H1 (cell line): ENCODE data around the gene ANKS1B. TPM values are rescaled to one million over a fixed set of nuclear protein-coding genes. Genes with fewer than 3 reads are reported as not detected.

Source experiments
- CTCF ChIA-PET: fragments of 300-600 bp; sonication (Branson Sonifier 250); formaldehyde crosslinking; loops from one replicate; lab custom pipeline; 2021; ENCODE audit not compliant: partially characterized antibody; lab: Charles Lee
- POLR2A ChIA-PET: fragments of 300-600 bp; sonication (Branson Sonifier 250); formaldehyde crosslinking; loops from one replicate; lab custom pipeline; 2021; ENCODE audit warnings: inconsistent platforms; ENCODE audit not compliant: partially characterized antibody; lab: Charles Lee
- DNase-seq, 2 experiments: peaks; one replicate each; pipeline versions ENCODE4 v3.0.0 to v3.0.0-alpha.2; 2010 to 2022; ENCODE audit warnings: low spot score in 2 of 2, low read depth in 1 of 2, mixed read lengths in 1 of 2
- FAIRE-seq: peaks from 2 replicates; lab custom pipeline; 2011; peaks lifted over from hg19 to GRCh38; lab: Jason Lieb, UNC
- H2AFZ ChIP-seq: 2 replicates; pipeline ENCODE4 v1.8.1; 2012; ENCODE audit warnings: low read length, inconsistent platforms
- H2AK5ac ChIP-seq: 2 replicates; pipeline ENCODE4 v1.6.1; 2013; ENCODE audit warnings: low read depth, low read length
- H2BK120ac ChIP-seq: replicated peaks from 2 replicates; pipeline ENCODE3; 2013; ENCODE audit warnings: low read depth, low read length, inconsistent platforms
- H2BK12ac ChIP-seq: 2 replicates; pipeline ENCODE4 v1.6.1; 2013; ENCODE audit warnings: low read depth, low read length
- H2BK15ac ChIP-seq: 2 replicates; pipeline ENCODE4 v1.6.1; 2013; ENCODE audit warnings: low read length
- H2BK20ac ChIP-seq: 2 replicates; pipeline ENCODE4 v1.6.1; 2013; ENCODE audit warnings: low read length
- H2BK5ac ChIP-seq: 2 replicates; pipeline ENCODE4 v1.6.1; 2013; ENCODE audit warnings: low read depth, low read length
- H3K14ac ChIP-seq: 2 replicates; pipeline ENCODE4 v1.6.1; 2013; ENCODE audit warnings: inconsistent platforms; ENCODE audit not compliant: insufficient read length
- H3K18ac ChIP-seq: 2 replicates; pipeline ENCODE4 v1.6.1; 2013; ENCODE audit warnings: low read length; ENCODE audit errors: extremely low read depth
- H3K23ac ChIP-seq: 2 replicates; pipeline ENCODE4 v1.6.1; 2013; ENCODE audit warnings: inconsistent platforms; ENCODE audit not compliant: insufficient read length
- H3K23me2 ChIP-seq: 2 replicates; pipeline ENCODE4 v1.6.1; 2013; ENCODE audit warnings: low read depth, low read length
- H3K27ac ChIP-seq: 2 replicates; pipeline ENCODE4 v1.6.1; 2011; ENCODE audit warnings: low read depth, low read length, inconsistent platforms
- H3K27me3 ChIP-seq, 4 experiments: replicated peaks in 1 of 4; 1 replicate in 1 of 4; 2 replicates in 3 of 4; pipeline versions ENCODE4 v1.6.1 to v1.8.1; 2011 to 2013; ENCODE audit warnings: low read length in 3 of 4, mild to moderate bottlenecking in 3 of 4, inconsistent platforms in 2 of 4, mixed read lengths in 2 of 4, moderate library complexity in 1 of 4; ENCODE audit not compliant: control insufficient read depth in 3 of 4, insufficient read depth in 3 of 4; ENCODE audit errors: extremely low read depth in 1 of 4
- H3K36me3 ChIP-seq, 4 experiments: 2 replicates each; pipeline versions ENCODE4 v1.6.1 to v1.8.1; 2011 to 2013; ENCODE audit warnings: mild to moderate bottlenecking in 4 of 4, low read length in 3 of 4, moderate library complexity in 2 of 4, control low read depth in 1 of 4, inconsistent platforms in 1 of 4; ENCODE audit not compliant: insufficient read depth in 4 of 4, control insufficient read depth in 2 of 4
- H3K4ac ChIP-seq: replicated peaks from 2 replicates; pipeline ENCODE3; 2013; ENCODE audit warnings: low read length, low read depth, mixed read lengths, inconsistent platforms; ENCODE audit not compliant: insufficient read length
- H3K4me1 ChIP-seq, 4 experiments: replicated peaks in 1 of 4; 1 replicate in 1 of 4; 2 replicates in 3 of 4; pipeline versions ENCODE4 v1.6.1 to v1.8.1; 2011 to 2013; ENCODE audit warnings: low read length in 3 of 4, inconsistent platforms in 2 of 4, mixed read lengths in 1 of 4; ENCODE audit not compliant: insufficient read depth in 4 of 4, control insufficient read depth in 3 of 4
- H3K4me2 ChIP-seq, 2 experiments: 2 replicates each; pipeline versions ENCODE4 v1.6.1 to v1.8.1; 2011 to 2013; ENCODE audit warnings: low read depth in 2 of 2, low read length in 2 of 2, control low read depth in 1 of 2, inconsistent platforms in 1 of 2, mild to moderate bottlenecking in 1 of 2; ENCODE audit not compliant: insufficient read depth in 1 of 2
- H3K4me3 ChIP-seq, 4 experiments: fragments of 200-600, 300-600 bp in 1 of 4; sonication (generic), shearing (Covaris generic), sonication (Bioruptor Twin) in 1 of 4; 2 replicates each; pipeline versions ENCODE4 v1.5.1 to v1.8.1; 2011 to 2016; ENCODE audit warnings: low read length in 4 of 4, low read depth in 3 of 4, control low read depth in 2 of 4, inconsistent platforms in 2 of 4, mild to moderate bottlenecking in 2 of 4, mixed read lengths in 1 of 4, moderate library complexity in 1 of 4; ENCODE audit not compliant: insufficient read depth in 2 of 4; ENCODE audit errors: extremely low read depth in 1 of 4
- H3K56ac ChIP-seq: replicated peaks from 2 replicates; pipeline ENCODE3; 2013; ENCODE audit warnings: low read depth, mild to moderate bottlenecking, mixed read lengths, low read length, inconsistent platforms; ENCODE audit not compliant: insufficient read length
- H3K79me1 ChIP-seq: 2 replicates; pipeline ENCODE4 v1.6.1; 2013; ENCODE audit warnings: low read depth, low read length, control low read depth
- H3K79me2 ChIP-seq, 2 experiments: 2 replicates each; pipeline versions ENCODE4 v1.6.1 to v1.8.1; 2012 to 2013; ENCODE audit warnings: low read length in 2 of 2, mild to moderate bottlenecking in 2 of 2, inconsistent platforms in 1 of 2; ENCODE audit not compliant: insufficient read depth in 2 of 2, control insufficient read depth in 1 of 2
- H3K9ac ChIP-seq, 4 experiments: replicated peaks in 1 of 4; 1 replicate in 1 of 4; 2 replicates in 3 of 4; pipeline versions ENCODE4 v1.6.1 to v1.8.1; 2011 to 2013; ENCODE audit warnings: low read depth in 3 of 4, low read length in 3 of 4, control low read depth in 2 of 4, mild to moderate bottlenecking in 2 of 4, moderate library complexity in 2 of 4, inconsistent platforms in 1 of 4; ENCODE audit errors: extremely low read depth in 1 of 4
- H3K9me3 ChIP-seq, 2 experiments: 2 replicates each; pipeline versions ENCODE4 v1.6.1 to v1.8.1; 2012 to 2013; ENCODE audit warnings: mild to moderate bottlenecking in 2 of 2, moderate library complexity in 2 of 2, control low read depth in 1 of 2, inconsistent platforms in 1 of 2, low read depth in 1 of 2, low read length in 1 of 2, mixed read lengths in 1 of 2; ENCODE audit not compliant: insufficient read depth in 2 of 2
- H4K20me1 ChIP-seq, 2 experiments: replicated peaks in 1 of 2; 2 replicates each; pipeline versions ENCODE3 to v1.8.1; 2011 to 2013; ENCODE audit warnings: inconsistent platforms in 2 of 2, low read length in 2 of 2, mild to moderate bottlenecking in 1 of 2; ENCODE audit not compliant: insufficient read depth in 2 of 2, control insufficient read depth in 1 of 2
- H4K5ac ChIP-seq: 2 replicates; pipeline ENCODE4 v1.6.1; 2013; ENCODE audit warnings: low read length, low read depth, mixed read lengths, inconsistent platforms; ENCODE audit not compliant: insufficient read length
- H4K8ac ChIP-seq: 2 replicates; pipeline ENCODE4 v1.8.0; 2013; ENCODE audit warnings: mild to moderate bottlenecking, moderate library complexity, low read length, inconsistent platforms; ENCODE audit not compliant: insufficient read depth; ENCODE audit errors: extremely low read depth
- H4K91ac ChIP-seq: replicated peaks from 2 replicates; pipeline ENCODE3; 2013; ENCODE audit warnings: low read length, mixed read lengths, inconsistent platforms; ENCODE audit not compliant: insufficient read length
- CTBP2 ChIP-seq: IDR thresholded peaks from 2 replicates; pipeline ENCODE4 v1.7.0; 2011; ENCODE audit warnings: borderline replicate concordance, mild to moderate bottlenecking, moderate library complexity, mixed read lengths, low read length; ENCODE audit not compliant: insufficient read depth, insufficient read length
- HDAC2 ChIP-seq, 2 experiments: fragments of 300-600 bp in 1 of 2; sonication (generic) in 1 of 2; IDR thresholded peaks; 2 replicates each; pipeline ENCODE4 v1.6.1; 2011 to 2012; ENCODE audit warnings: low read depth in 2 of 2, low read length in 2 of 2, mild to moderate bottlenecking in 2 of 2, moderate library complexity in 2 of 2, borderline replicate concordance in 1 of 2, inconsistent platforms in 1 of 2
- POU5F1 ChIP-seq: IDR thresholded peaks from 2 replicates; pipeline ENCODE4 v1.6.1; 2011; ENCODE audit warnings: low read depth, mild to moderate bottlenecking, low read length, moderate library complexity
- RAD21 ChIP-seq, 2 experiments: IDR thresholded peaks in 1 of 2; conservative IDR thresholded peaks in 1 of 2; 2 replicates each; pipeline ENCODE4 v1.6.1; 2011; ENCODE audit warnings: low read depth in 2 of 2, low read length in 2 of 2, improper control_type of control experiment in 1 of 2, inconsistent platforms in 1 of 2, mild to moderate bottlenecking in 1 of 2, moderate library complexity in 1 of 2
- SIN3A ChIP-seq, 2 experiments: IDR thresholded peaks in 1 of 2; conservative IDR thresholded peaks in 1 of 2; 2 replicates each; pipeline ENCODE4 v1.6.1; 2011 to 2012; ENCODE audit warnings: low read length in 2 of 2, improper control_type of control experiment in 1 of 2, low read depth in 1 of 2, mild to moderate bottlenecking in 1 of 2
- TAF7 ChIP-seq: optimal IDR thresholded peaks from 2 replicates; pipeline ENCODE3; 2011; ENCODE audit warnings: low read depth, mild to moderate bottlenecking, inconsistent platforms, low read length, moderate library complexity, borderline replicate concordance
- ZNF274 ChIP-seq: IDR thresholded peaks from 2 replicates; pipeline ENCODE4 v1.7.0; 2012; ENCODE audit warnings: low read length, borderline replicate concordance; ENCODE audit errors: extremely low read depth
- WGBS, 2 experiments: shearing (Covaris generic) in 1 of 2; methylation state at CpG; one replicate each; pipeline versions ENCODE4 v1.1.6 to v1.1.7; 2013 to 2015; ENCODE audit warnings: low lambda C conversion rate in 2 of 2, mixed read lengths in 2 of 2, inconsistent platforms in 1 of 2, low coverage in 1 of 2, missing lambda C conversion rate in 1 of 2; ENCODE audit not compliant: insufficient replicate concordance in 2 of 2, insufficient coverage in 1 of 2, insufficient read length in 1 of 2; ENCODE audit errors: extremely low coverage in 1 of 2, missing lambda C conversion rate in 1 of 2; 5-methylcytosine and 5-hydroxymethylcytosine counted together
- polyA plus RNA-seq, 7 experiments: library from polyadenylated mRNA; depleted of rRNA in 3 of 7; stranded (reverse) in 5 of 7; unstranded in 2 of 7; fragments of >200 nt in 5 of 7; fragments of 200-250 nt in 2 of 7; gene quantifications; 1 replicate in 5 of 7; 2 replicates in 1 of 7; 4 replicates in 1 of 7; pipeline versions ENCODE4 v1.2.1 to v1.2.3, GENCODE V29; 2011 to 2013; ENCODE audit warnings: missing spikeins in 2 of 7, mixed read lengths in 2 of 7
- total RNA-seq: library from RNA; stranded (reverse); fragmentation: NEBNext Ultra II Directional; extraction: Animal tissue kit (Norgen Biotek cat#: 25700); gene quantifications from 2 replicates; pipeline ENCODE4 v1.2.1, GENCODE V29; 2021

ANKS1B gene
- total and polyA plus RNA-seq, 2 of the 8 experiments (the other 6 are each of a cell fraction or from before 2014, with no cell fraction given): 2.7 to 6.1 TPM

GRCh38 chr12:99281277-99281676, 703.5 kb downstream of the ANKS1B start:
- CTCF ChIA-PET: interaction anchor here (1.0 kb wide), 1 partner anchor 236 kb away, joined by 5 read pairs; no protein-coding TSS in a partner anchor
- Histone ChIP-seq H3K4me1 (no peaks in the 10 kb centered on the region), H2AK5ac (no peak overlapping the region), H3K79me1 (no peaks in the 10 kb centered on the region), H3K23ac (no peak overlapping the region), H3K79me2 (no peaks in the 10 kb centered on the region), H2AFZ (no peak overlapping the region), H3K4ac (no peak overlapping the region), H2BK20ac (no peak overlapping the region), H3K36me3 (no peaks in the 10 kb centered on the region), H3K56ac (no peak overlapping the region), H3K27ac (no peak overlapping the region), H2BK120ac (no peak overlapping the region), H3K9ac (no peak overlapping the region), H3K23me2 (peaks cover 2% of the 10 kb centered on the region; the same call in 1 of the 2 replicates), H3K27me3 (no peaks in the 10 kb centered on the region), H2BK5ac (no peak overlapping the region), H3K18ac (no peak overlapping the region), H4K5ac (no peak overlapping the region), H2BK12ac (no peak overlapping the region), H3K14ac (no peak overlapping the region), H3K4me3 (no peak overlapping the region), H4K8ac (no peak overlapping the region), H3K4me2 (no peak overlapping the region), H4K91ac (no peak overlapping the region), H3K9me3 (no peaks in the 10 kb centered on the region), H4K20me1 (no peaks in the 10 kb centered on the region), H2BK15ac (no peak overlapping the region)
- no peak for FAIRE-seq
- WGBS, 2 experiments: 92% methylated on average over 2 of the region's 2 CpGs; no CpG with 5 or more reads in 1 of the 2 experiments
- no peak for TF ChIP-seq SIN3A (conservative IDR thresholded peaks at IDR 0.05 in 1 of 2, IDR thresholded peaks at IDR 0.05 in 1 of 2; ENCODE audit: low read depth in 1 of 2, low read length in 2 of 2)
- no peak for TF ChIP-seq TAF7
- TF ChIP-seq ZNF274: no peak
- no peak for TF ChIP-seq CTBP2
- no peak for TF ChIP-seq HDAC2 (IDR thresholded peaks at IDR 0.05; ENCODE audit: borderline replicate concordance in 1 of 2, low read depth in 2 of 2, low read length in 2 of 2)
- no peak for TF ChIP-seq POU5F1
- no peak for TF ChIP-seq RAD21 (IDR thresholded peaks at IDR 0.05 in 1 of 2, conservative IDR thresholded peaks at IDR 0.05 in 1 of 2; ENCODE audit: low read depth in 2 of 2, low read length in 2 of 2)
- POLR2A ChIA-PET: no interaction called here
- no peak for DNase-seq
